Suppressor macrophage treated with lipopolysaccharide for 1 hour (primary cell): Measurements from ENCODE around the gene TPGS2.
"Not testable (repeated sequence)": the region's sequence is repeated elsewhere in the genome, so short reads cannot be mapped to it uniquely, and the experiment has no call there.

ENCODE experiments used
- DNase-seq, 3 donors: peaks; one replicate each; pipeline ENCODE4 v3.0.0-alpha.2; 2020 to 2022

TPGS2 gene

GRCh38 chr18:36819621-36820020 is 9.2 kb downstream of the TPGS2 start:
- no peak for DNase-seq

GRCh38 chr18:36818652-36819051 is 10.2 kb downstream of the TPGS2 start:
- no peak for DNase-seq

GRCh38 chr18:36817039-36817438 is 11.8 kb downstream of the TPGS2 start:
- DNase-seq: no peak

- not testable (repeated sequence) for DNase-seq
These were observed 12.7 kb downstream of the TPGS2 start for GRCh38 chr18:36816096-36816495.

- DNase-seq: no peak
These were observed 13.8 kb downstream of the TPGS2 start for GRCh38 chr18:36814994-36815393.

GRCh38 chr18:36813824-36814223 is 15.0 kb downstream of the TPGS2 start:
- DNase-seq: no peak

- no peak for DNase-seq
These were observed 15.6 kb downstream of the TPGS2 start for GRCh38 chr18:36813101-36813775.

GRCh38 chr18:36812678-36813077 is 16.1 kb downstream of the TPGS2 start:
- DNase-seq: no peak

GRCh38 chr18:36811955-36812354 is 16.8 kb downstream of the TPGS2 start:
- no peak for DNase-seq

GRCh38 chr18:36811430-36811829 is 17.4 kb downstream of the TPGS2 start:
- no peak for DNase-seq

- DNase-seq: peak; percentile 63 to 88 (median 78)
These were observed 19.0 kb downstream of the TPGS2 start for GRCh38 chr18:36809590-36810381.

GRCh38 chr18:36808681-36809080 is 20.1 kb downstream of the TPGS2 start:
- DNase-seq: no peak

- DNase-seq: no peak
These were observed 23.7 kb downstream of the TPGS2 start for GRCh38 chr18:36805105-36805504.

GRCh38 chr18:36798738-36799473 is 29.9 kb downstream of the TPGS2 start:
- no peak for DNase-seq

- no peak for DNase-seq
These were observed 36.0 kb downstream of the TPGS2 start for GRCh38 chr18:36792634-36793283.

GRCh38 chr18:36786686-36787085 is 42.1 kb downstream of the TPGS2 start:
- DNase-seq: no peak

- no peak for DNase-seq
These were observed 45.0 kb downstream of the TPGS2 start for GRCh38 chr18:36783792-36784191.

- no peak for DNase-seq
These were observed 46.1 kb downstream of the TPGS2 start for GRCh38 chr18:36782710-36783109.

- DNase-seq: no peak
These were observed 48.1 kb downstream of the TPGS2 start for GRCh38 chr18:36780748-36781147.

- no peak for DNase-seq
These were observed 51.2 kb downstream of the TPGS2 start for GRCh38 chr18:36777566-36777965.

GRCh38 chr18:36776650-36777049 is 52.2 kb downstream of the TPGS2 start:
- no peak for DNase-seq

GRCh38 chr18:36775396-36775795 is 53.4 kb downstream of the TPGS2 start:
- DNase-seq: no peak

GRCh38 chr18:36772241-36772723 is 56.5 kb downstream of the TPGS2 start:
- DNase-seq: no peak
